HCT116 (cell line): ENCODE data around the gene DYNLL2. TPM values are rescaled to one million over a fixed set of nuclear protein-coding genes. Genes with fewer than 3 reads are reported as not detected.

ENCODE experiments used
- ATAC-seq: fragments of 200-7000 bp; cut with Tn5 transposase; 2 replicates; pipeline ENCODE4 v1.9.1; 2020; ENCODE audit warnings: mild to moderate bottlenecking, moderate library complexity
- BruUV-seq: library from RNA; stranded (reverse); fragments of 400-500 nt; replicated peaks from 2 replicates; lab custom pipeline; 2021; lab: Mats Ljungman, UMichigan
- CTCF ChIA-PET: fragments of 300-600 bp; sonication (Branson Sonifier 250); formaldehyde crosslinking; loops from one replicate; lab custom pipeline; 2021; ENCODE audit warnings: antibody characterized with exemption; lab: Charles Lee
- POLR2A ChIA-PET: fragments of 300-600, 350-600 bp; sonication (Branson Sonifier 250); formaldehyde crosslinking; loops from one replicate; lab custom pipeline; 2021; ENCODE audit warnings: antibody characterized with exemption; lab: Charles Lee
- RAD21 ChIA-PET, 2 experiments: fragments of 300-600 bp; sonication (Branson Sonifier 250); formaldehyde crosslinking; loops; one replicate each; lab custom pipeline; 2023; ENCODE audit warnings: low total read pairs in 2 of 2; ENCODE audit not compliant: uncharacterized antibody in 2 of 2, unreplicated experiment in 2 of 2, low non-redundant PET in 1 of 2; lab: Charles Lee
- DNase-seq: peaks from one replicate; pipeline ENCODE4 v3.0.0-alpha.2; 2010; ENCODE audit warnings: low read depth, low spot score
- H2AFZ ChIP-seq: fragments of 200-600 bp; shearing (Covaris generic), sonication (generic); 2 replicates; pipeline ENCODE4 v1.6.1; 2017; ENCODE audit warnings: low read depth, mixed run types, mixed read lengths, antibody characterized with exemption, low read length; ENCODE audit not compliant: poor library complexity, severe bottlenecking
- H3K27ac ChIP-seq: 2 replicates; pipeline ENCODE4 v1.5.1; 2012; ENCODE audit warnings: low read depth, low read length
- H3K27me3 ChIP-seq: fragments of 200-600 bp; sonication (generic); 2 replicates; pipeline ENCODE4 v1.6.1; 2016; ENCODE audit warnings: mixed run types, low read length, mixed read lengths; ENCODE audit not compliant: insufficient read depth
- H3K36me3 ChIP-seq, 2 experiments: fragments of 200-500 bp in 1 of 2; fragments of 200-600 bp in 1 of 2; sonication (Bioruptor generic) in 1 of 2; sonication (generic) in 1 of 2; 2 replicates each; pipeline versions ENCODE4 v1.5.1 to v1.6.1; 2014 to 2016; ENCODE audit warnings: low read length in 2 of 2, inconsistent platforms in 1 of 2, mixed read lengths in 1 of 2, mixed run types in 1 of 2; ENCODE audit not compliant: insufficient read depth in 2 of 2, control insufficient read depth in 1 of 2
- H3K4me1 ChIP-seq, 2 experiments: fragments of 200-600 bp in 1 of 2; sonication (generic) in 1 of 2; 2 replicates each; pipeline versions ENCODE4 v1.5.1 to v1.6.1; 2012 to 2017; ENCODE audit warnings: low read length in 2 of 2, inconsistent platforms in 1 of 2, mild to moderate bottlenecking in 1 of 2, mixed read lengths in 1 of 2, mixed run types in 1 of 2, moderate library complexity in 1 of 2; ENCODE audit not compliant: insufficient read depth in 2 of 2, control insufficient read depth in 1 of 2
- H3K4me2 ChIP-seq: fragments of 200-600 bp; sonication (generic); 2 replicates; pipeline ENCODE4 v1.6.1; 2017; ENCODE audit warnings: mixed run types, low read length, mixed read lengths
- H3K4me3 ChIP-seq, 2 experiments: fragments of 200-600 bp in 1 of 2; sonication (generic) in 1 of 2; replicated peaks in 1 of 2; 2 replicates each; pipeline ENCODE4 v1.5.1; 2011 to 2016; ENCODE audit warnings: low read length in 2 of 2, control low read depth in 1 of 2, low read depth in 1 of 2, mild to moderate bottlenecking in 1 of 2, mixed read lengths in 1 of 2, mixed run types in 1 of 2
- H3K79me2 ChIP-seq: fragments of 200-600 bp; sonication (generic); 2 replicates; pipeline ENCODE4 v1.6.1; 2017; ENCODE audit warnings: mild to moderate bottlenecking, mixed run types, low read length, moderate library complexity, mixed read lengths; ENCODE audit not compliant: insufficient read depth
- H3K9ac ChIP-seq: fragments of 200-600 bp; sonication (generic); 2 replicates; pipeline ENCODE4 v1.6.1; 2016; ENCODE audit warnings: low read length, mixed read lengths
- H3K9me2 ChIP-seq: fragments of 200-600 bp; sonication (generic), shearing (Covaris generic); 2 replicates; pipeline ENCODE4 v1.6.1; 2017; ENCODE audit warnings: mixed run types, mild to moderate bottlenecking, moderate library complexity; ENCODE audit not compliant: insufficient read depth
- H3K9me3 ChIP-seq, 2 experiments: fragments of 200-500 bp in 1 of 2; fragments of 200-600 bp in 1 of 2; sonication (Bioruptor generic) in 1 of 2; sonication (generic) in 1 of 2; 2 replicates each; pipeline ENCODE4 v1.6.1; 2014 to 2017; ENCODE audit warnings: low read length in 2 of 2, mixed read lengths in 2 of 2, inconsistent platforms in 1 of 2, low read depth in 1 of 2, mild to moderate bottlenecking in 1 of 2, mixed run types in 1 of 2, moderate library complexity in 1 of 2; ENCODE audit not compliant: control insufficient read depth in 1 of 2, insufficient read depth in 1 of 2
- H4K20me1 ChIP-seq: fragments of 200-600 bp; sonication (generic), shearing (Covaris generic); 2 replicates; pipeline ENCODE4 v1.6.1; 2017; ENCODE audit warnings: mixed run types, mild to moderate bottlenecking, moderate library complexity; ENCODE audit not compliant: insufficient read depth
- CBX3 ChIP-seq: IDR thresholded peaks from 2 replicates; pipeline ENCODE4 v1.6.1; 2012; ENCODE audit warnings: low read depth
- EGR1 ChIP-seq: IDR thresholded peaks from 2 replicates; pipeline ENCODE4 v1.6.1; 2012; ENCODE audit warnings: low read depth
- ELF1 ChIP-seq: IDR thresholded peaks from 2 replicates; pipeline ENCODE4 v1.6.1; 2012; ENCODE audit warnings: low read depth, borderline replicate concordance
- EZH2 ChIP-seq: fragments of 200-600 bp; sonication (generic); IDR thresholded peaks from 2 replicates; pipeline ENCODE4 v1.6.1; 2017; ENCODE audit warnings: antibody characterized with exemption, mixed run types
- EZH2phosphoT487 ChIP-seq: fragments of 200-600 bp; IDR thresholded peaks from 2 replicates; pipeline ENCODE4 v1.6.1; 2018; ENCODE audit warnings: antibody characterized with exemption, borderline replicate concordance
- JUND ChIP-seq: IDR thresholded peaks from 2 replicates; pipeline ENCODE4 v1.6.1; 2012
- POLR2A ChIP-seq: IDR thresholded peaks from 2 replicates; pipeline ENCODE4 v1.7.0; 2011; ENCODE audit warnings: borderline replicate concordance; ENCODE audit not compliant: insufficient read depth, insufficient read length; ENCODE audit errors: extremely low read depth
- RAD21 ChIP-seq: IDR thresholded peaks from 2 replicates; pipeline ENCODE4 v1.6.1; 2012; ENCODE audit warnings: low read depth, mild to moderate bottlenecking
- SRF ChIP-seq: IDR thresholded peaks from 2 replicates; pipeline ENCODE4 v1.6.1; 2012; ENCODE audit warnings: low read depth
- TCF7L2 ChIP-seq: IDR thresholded peaks from 2 replicates; pipeline ENCODE4 v1.7.0; 2011; ENCODE audit warnings: borderline replicate concordance, inconsistent platforms; ENCODE audit not compliant: insufficient read depth, insufficient read length; ENCODE audit errors: extremely low read depth
- ZFX ChIP-seq: fragments of 450-650 bp; IDR thresholded peaks from 2 replicates; pipeline ENCODE4 v1.6.1; 2017
- ZNF274 ChIP-seq: fragments of 200-500 bp; sonication (Bioruptor generic); IDR thresholded peaks from 2 replicates; pipeline ENCODE4 v1.6.1; 2014; ENCODE audit warnings: mild to moderate bottlenecking, low read depth, low read length, inconsistent platforms
- intact Hi-C: fragments of 100-400 bp; cut with micrococcal nuclease; formaldehyde crosslinking; loops from 2 replicates; pipeline ENCODE4 v1.10.0; 2022
- total RNA-seq: library from RNA; stranded (reverse); gene quantifications from one replicate; pipeline ENCODE4 v1.2.1, GENCODE V29; 2021; ENCODE audit not compliant: unreplicated experiment
- TF ChIP-seq, protein P1 (sequence below): IDR thresholded peaks from 2 replicates; pipeline ENCODE4 v1.6.1; 2012; ENCODE audit warnings: low read depth
- TF ChIP-seq, protein P2 (sequence below): IDR thresholded peaks from 2 replicates; pipeline ENCODE4 v1.6.1; 2011; ENCODE audit warnings: mild to moderate bottlenecking, low read length, moderate library complexity; ENCODE audit not compliant: insufficient replicate concordance; ENCODE audit errors: extremely low read depth
- TF ChIP-seq, protein P3 (sequence below): IDR thresholded peaks from 2 replicates; pipeline ENCODE4 v1.6.1; 2012

DYNLL2 gene
- total RNA-seq, 1 experiment from 2014 or later, result 54.9 TPM

DNA sequence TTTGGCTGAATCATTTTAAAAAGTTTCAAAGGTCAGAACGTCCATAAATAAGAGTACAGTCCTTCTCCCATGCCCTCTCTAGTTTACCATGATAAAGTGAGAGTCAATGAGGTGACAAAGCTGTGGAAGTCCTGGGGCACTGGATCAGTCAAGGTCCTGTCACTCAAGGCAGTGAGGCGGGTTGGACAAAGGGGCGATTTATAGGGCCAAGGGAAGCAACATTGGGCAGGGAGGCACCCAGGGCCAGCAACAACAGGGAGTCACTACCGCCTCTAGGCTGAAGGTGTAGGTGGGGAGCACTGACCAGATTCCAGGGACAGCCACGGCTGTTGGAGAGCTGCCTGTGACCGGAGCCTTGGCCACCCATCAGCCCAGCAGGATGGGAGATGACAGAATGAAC is 28.6 kb upstream of the DYNLL2 start (continued):
- TF ChIP-seq, protein P1, sequence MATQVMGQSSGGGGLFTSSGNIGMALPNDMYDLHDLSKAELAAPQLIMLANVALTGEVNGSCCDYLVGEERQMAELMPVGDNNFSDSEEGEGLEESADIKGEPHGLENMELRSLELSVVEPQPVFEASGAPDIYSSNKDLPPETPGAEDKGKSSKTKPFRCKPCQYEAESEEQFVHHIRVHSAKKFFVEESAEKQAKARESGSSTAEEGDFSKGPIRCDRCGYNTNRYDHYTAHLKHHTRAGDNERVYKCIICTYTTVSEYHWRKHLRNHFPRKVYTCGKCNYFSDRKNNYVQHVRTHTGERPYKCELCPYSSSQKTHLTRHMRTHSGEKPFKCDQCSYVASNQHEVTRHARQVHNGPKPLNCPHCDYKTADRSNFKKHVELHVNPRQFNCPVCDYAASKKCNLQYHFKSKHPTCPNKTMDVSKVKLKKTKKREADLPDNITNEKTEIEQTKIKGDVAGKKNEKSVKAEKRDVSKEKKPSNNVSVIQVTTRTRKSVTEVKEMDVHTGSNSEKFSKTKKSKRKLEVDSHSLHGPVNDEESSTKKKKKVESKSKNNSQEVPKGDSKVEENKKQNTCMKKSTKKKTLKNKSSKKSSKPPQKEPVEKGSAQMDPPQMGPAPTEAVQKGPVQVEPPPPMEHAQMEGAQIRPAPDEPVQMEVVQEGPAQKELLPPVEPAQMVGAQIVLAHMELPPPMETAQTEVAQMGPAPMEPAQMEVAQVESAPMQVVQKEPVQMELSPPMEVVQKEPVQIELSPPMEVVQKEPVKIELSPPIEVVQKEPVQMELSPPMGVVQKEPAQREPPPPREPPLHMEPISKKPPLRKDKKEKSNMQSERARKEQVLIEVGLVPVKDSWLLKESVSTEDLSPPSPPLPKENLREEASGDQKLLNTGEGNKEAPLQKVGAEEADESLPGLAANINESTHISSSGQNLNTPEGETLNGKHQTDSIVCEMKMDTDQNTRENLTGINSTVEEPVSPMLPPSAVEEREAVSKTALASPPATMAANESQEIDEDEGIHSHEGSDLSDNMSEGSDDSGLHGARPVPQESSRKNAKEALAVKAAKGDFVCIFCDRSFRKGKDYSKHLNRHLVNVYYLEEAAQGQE, result no peak

DNA sequence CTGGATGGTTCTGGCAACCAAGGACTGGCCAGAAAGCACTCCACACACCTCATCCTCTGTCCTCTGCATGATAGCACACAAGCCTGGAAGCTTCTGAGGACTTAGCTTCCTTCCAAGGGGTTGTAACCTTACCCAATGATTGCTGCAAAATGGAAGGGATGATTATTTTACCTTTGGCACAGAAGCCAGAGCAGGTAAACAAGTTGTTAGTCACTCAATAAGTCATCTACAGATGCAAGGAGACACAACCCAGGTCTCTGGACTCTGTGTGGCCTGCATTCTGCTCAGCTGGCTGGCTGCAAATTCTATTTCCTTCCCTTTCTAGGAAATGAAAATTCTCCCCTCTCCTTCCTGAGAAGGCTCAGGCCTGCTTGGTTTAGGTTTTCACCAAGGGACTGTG is 26.7 kb upstream of the DYNLL2 start:
- Histone ChIP-seq H3K27me3 (no peaks in the 10 kb centered on the region; the same call in 1 of the 2 replicates), H4K20me1 (no peaks in the 10 kb centered on the region), H2AFZ (no peak overlapping the region), H3K9me3 (no peaks in the 10 kb centered on the region), H3K4me2 (no peak overlapping the region), H3K9me2 (no peaks in the 10 kb centered on the region), H3K4me1 (no peaks in the 10 kb centered on the region; a peak in 1 of 4 replicates), H3K9ac (no peak overlapping the region), H3K36me3 (no peaks in the 10 kb centered on the region), H3K27ac (no peak overlapping the region), H3K4me3 (no peak overlapping the region), H3K79me2 (no peaks in the 10 kb centered on the region)
- DNase-seq, result no peak
- intact Hi-C loops, result no loop called here
- BruUV-seq, result no TSS peak
- RAD21 ChIA-PET, result no interaction called here
- ATAC-seq, result no peak
- CTCF ChIA-PET, result no interaction called here
- POLR2A ChIA-PET, result interaction anchor here (1.2 kb wide), 1 partner anchor 27 kb away, joined by 12 read pairs; the partner anchor contains the start of gene DYNLL2
- TF ChIP-seq ZFX (no peak), EZH2 (no peak), EGR1 (no peak), ELF1 (no peak), POLR2A (no peak), ZNF274 (no peak), CBX3 (no peak), EZH2phosphoT487 (no peak), SRF (no peak), TCF7L2 (no peak), RAD21 (no peak), JUND (no peak)
- TF ChIP-seq, protein P2, sequence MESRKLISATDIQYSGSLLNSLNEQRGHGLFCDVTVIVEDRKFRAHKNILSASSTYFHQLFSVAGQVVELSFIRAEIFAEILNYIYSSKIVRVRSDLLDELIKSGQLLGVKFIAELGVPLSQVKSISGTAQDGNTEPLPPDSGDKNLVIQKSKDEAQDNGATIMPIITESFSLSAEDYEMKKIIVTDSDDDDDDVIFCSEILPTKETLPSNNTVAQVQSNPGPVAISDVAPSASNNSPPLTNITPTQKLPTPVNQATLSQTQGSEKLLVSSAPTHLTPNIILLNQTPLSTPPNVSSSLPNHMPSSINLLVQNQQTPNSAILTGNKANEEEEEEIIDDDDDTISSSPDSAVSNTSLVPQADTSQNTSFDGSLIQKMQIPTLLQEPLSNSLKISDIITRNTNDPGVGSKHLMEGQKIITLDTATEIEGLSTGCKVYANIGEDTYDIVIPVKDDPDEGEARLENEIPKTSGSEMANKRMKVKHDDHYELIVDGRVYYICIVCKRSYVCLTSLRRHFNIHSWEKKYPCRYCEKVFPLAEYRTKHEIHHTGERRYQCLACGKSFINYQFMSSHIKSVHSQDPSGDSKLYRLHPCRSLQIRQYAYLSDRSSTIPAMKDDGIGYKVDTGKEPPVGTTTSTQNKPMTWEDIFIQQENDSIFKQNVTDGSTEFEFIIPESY, result no peak
- TF ChIP-seq, protein P3, sequence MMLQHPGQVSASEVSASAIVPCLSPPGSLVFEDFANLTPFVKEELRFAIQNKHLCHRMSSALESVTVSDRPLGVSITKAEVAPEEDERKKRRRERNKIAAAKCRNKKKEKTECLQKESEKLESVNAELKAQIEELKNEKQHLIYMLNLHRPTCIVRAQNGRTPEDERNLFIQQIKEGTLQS, result no peak
- TF ChIP-seq, protein P1, result no peak
